ENCODE measurements around the gene ZNF365. TPM values are rescaled to one million over a fixed set of nuclear protein-coding genes. Genes with fewer than 3 reads are reported as not detected.

ZNF365 gene, protein sequence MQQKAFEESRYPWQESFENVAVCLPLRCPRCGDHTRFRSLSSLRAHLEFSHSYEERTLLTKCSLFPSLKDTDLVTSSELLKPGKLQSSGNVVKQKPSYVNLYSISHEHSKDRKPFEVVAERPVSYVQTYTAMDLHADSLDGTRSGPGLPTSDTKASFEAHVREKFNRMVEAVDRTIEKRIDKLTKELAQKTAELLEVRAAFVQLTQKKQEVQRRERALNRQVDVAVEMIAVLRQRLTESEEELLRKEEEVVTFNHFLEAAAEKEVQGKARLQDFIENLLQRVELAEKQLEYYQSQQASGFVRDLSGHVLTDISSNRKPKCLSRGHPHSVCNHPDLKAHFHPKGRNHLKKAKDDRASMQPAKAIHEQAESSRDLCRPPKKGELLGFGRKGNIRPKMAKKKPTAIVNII
- total RNA-seq (2011; cell fraction: chromatin; rRNA removed; ENCODE audit: low replicate concordance), result not detected in 2 replicates
- total RNA-seq (2011; cell fraction: nucleolus; rRNA removed), result not detected in 2 replicates
- total RNA-seq (2011; cell fraction: nucleoplasm; rRNA removed), result not detected in 2 replicates
- total RNA-seq (2014; rRNA removed) (not detected in 2 replicates), total RNA-seq (2014; rRNA removed; fragmentation: Illumina TruSeq; extraction: Trizol) (not detected in 2 replicates), total RNA-seq (2015; rRNA removed; fragmentation: Illumina TruSeq; extraction: Trizol) (not detected in 2 replicates), total RNA-seq (2021) (0.04 TPM in 1 of 2 replicates, not detected in the other), polyA plus RNA-seq (2011; rRNA removed) (not detected in 2 replicates), polyA plus RNA-seq (2014; fragmentation: Illumina TruSeq; extraction: Trizol) (not detected in 2 replicates), polyA plus RNA-seq (2014; fragmentation: Nextera tagmentation; extraction: Ambion mirVana) (under 1 TPM in 1 of 2 experiments, not detected in 1; 0.03 TPM), polyA plus RNA-seq (2014; rRNA removed) (not detected in 2 replicates), polyA minus RNA-seq (2011; rRNA and poly(A)+ RNA removed) (not detected in 2 replicates), Bru-seq, nascent RNA (percentile 13 among the genes with signal in this experiment), BruChase-seq, experiment 1, labeled RNA remaining after a 2-hour chase (not detected), BruChase-seq, experiment 2, labeled RNA remaining after a 6-hour chase (percentile 16 among the genes with signal in this experiment)
- polyA plus RNA-seq (2011; cell fraction: cytosol; rRNA removed), result not detected in 2 replicates
- polyA plus RNA-seq (2011; cell fraction: nucleus; rRNA removed), result not detected in 2 replicates
- polyA plus RNA-seq (2012), result 0.06 TPM in 1 of 2 replicates, not detected in the other
- not detected in 2 replicates for polyA minus RNA-seq (2011; cell fraction: cytosol; rRNA and poly(A)+ RNA removed)
- not detected in 2 replicates for polyA minus RNA-seq (2011; cell fraction: nucleus; rRNA and poly(A)+ RNA removed)
- long read RNA-seq, experiment 1, result 0 reads
- long read RNA-seq, experiment 2, result 0 reads
- long read RNA-seq, experiment 3, result 0 reads

DNA sequence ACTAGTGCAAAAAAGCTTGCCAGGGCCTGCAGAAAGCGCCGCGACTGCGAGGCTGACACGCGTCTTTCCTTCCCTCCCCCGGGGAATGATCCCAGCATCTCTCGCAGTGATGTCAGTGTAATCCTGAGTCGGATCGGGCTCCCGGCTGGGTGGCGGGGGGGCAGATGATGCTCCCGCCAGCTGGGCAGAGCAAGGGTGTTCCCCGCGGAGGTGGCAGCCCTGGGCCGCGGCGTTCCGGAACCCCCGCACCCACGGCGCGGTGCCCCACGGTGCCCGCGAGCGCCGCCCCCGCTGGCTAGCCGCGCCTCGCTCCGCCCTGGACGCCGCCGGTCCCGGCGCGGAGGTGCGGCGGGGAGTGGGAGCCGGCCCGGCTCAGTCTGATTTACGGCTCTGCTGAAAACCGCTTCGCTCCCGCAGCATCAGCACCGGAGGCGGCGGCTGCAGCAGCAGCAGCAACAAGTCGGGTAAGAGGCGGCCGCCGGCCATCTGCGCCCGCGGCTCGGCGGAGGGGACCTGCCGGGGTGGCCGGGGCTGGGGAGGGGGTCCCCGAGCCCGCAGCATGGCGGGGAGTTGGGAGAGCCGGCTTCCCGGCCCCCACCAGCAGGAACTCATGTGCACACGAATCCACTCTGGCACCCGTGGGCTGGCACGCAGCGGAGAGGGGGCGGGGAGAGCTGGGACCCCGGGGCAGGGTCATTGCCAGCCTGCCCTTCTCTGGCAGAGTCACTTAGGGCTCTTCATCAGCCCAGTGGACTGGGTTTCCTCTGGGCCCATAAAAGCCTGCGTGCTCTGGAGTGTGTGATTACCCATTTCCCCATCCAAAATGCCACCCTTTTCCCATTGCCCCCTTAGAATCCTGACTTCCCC lies at the start of gene ZNF365:
ZNF365 (plus strand) TSS at position 375 of the 867 bp plus-strand sequence. CDS start 1,825 bp downstream, outside the sequence.
- intact Hi-C loops (cut with micrococcal nuclease) (no loop called here), in situ Hi-C loops (cut with MboI) (no loop called here)
- ATAC-seq (no peak), DNase-seq (ENCODE audit: extremely low read depth in 1 of 4, low spot score in 3 of 4) (no peak), FAIRE-seq (no peak)
- WGBS (ENCODE audit: insufficient coverage, low coverage, missing lambda C conversion rate), result 6% methylated on average over 65 of the region's 73 CpGs
- POLR2A ChIA-PET, result interaction anchor here (0.7 kb wide), 1 partner anchor 24 kb away, joined by 3 read pairs; no protein-coding TSS in a partner anchor
- Histone ChIP-seq H3K27ac (ENCODE audit: extremely low read depth, low read depth, low read length) (no peak within 1 kb of the TSS), H3K9ac (ENCODE audit: insufficient read depth in 1 of 2, low read depth in 2 of 2, low read length in 2 of 2) (no peak within 1 kb of the TSS), H3K27me3 (ENCODE audit: control insufficient read depth in 2 of 2, insufficient read depth in 2 of 2, low read length in 2 of 2) (peaks cover 0 to 14% of the 10 kb centered on the region in 2 experiments; a peak in 4 of 5 replicates), H3K4me3 (no peak within 1 kb of the TSS), H3K4me2 (ENCODE audit: insufficient read depth, low read length) (no peak within 1 kb of the TSS), H3K9me1 (ENCODE audit: control insufficient read depth, insufficient read depth, low read length) (no peaks in the 10 kb centered on the region), H3K4me1 (replicated peaks in 1 of 2; ENCODE audit: control insufficient read depth in 2 of 2, insufficient read depth in 2 of 2, low read length in 2 of 2) (peaks cover 0 to 6% of the 10 kb centered on the region in 2 experiments; a peak in 1 of 5 replicates), H4K20me1 (replicated peaks; ENCODE audit: control insufficient read depth, insufficient read depth, low read length) (no peaks in the 10 kb centered on the region), H2AFZ (ENCODE audit: low read depth, low read length) (no peak within 1 kb of the TSS), H3K9me3 (replicated peaks; ENCODE audit: control insufficient read depth, insufficient read depth, low read depth, low read length) (no peaks in the 10 kb centered on the region), H3K79me2 (ENCODE audit: control insufficient read depth, insufficient read depth, low read length) (no peaks in the 10 kb centered on the region), H3K36me3 (ENCODE audit: control insufficient read depth, insufficient read depth, low read length) (no peaks in the 10 kb centered on the region)
- BruUV-seq (replicated peaks), result no TSS peak
- CTCF ChIA-PET (ENCODE audit: low intra/inter-chr PET ratio), result no interaction called here
- TF ChIP-seq, protein P1, sequence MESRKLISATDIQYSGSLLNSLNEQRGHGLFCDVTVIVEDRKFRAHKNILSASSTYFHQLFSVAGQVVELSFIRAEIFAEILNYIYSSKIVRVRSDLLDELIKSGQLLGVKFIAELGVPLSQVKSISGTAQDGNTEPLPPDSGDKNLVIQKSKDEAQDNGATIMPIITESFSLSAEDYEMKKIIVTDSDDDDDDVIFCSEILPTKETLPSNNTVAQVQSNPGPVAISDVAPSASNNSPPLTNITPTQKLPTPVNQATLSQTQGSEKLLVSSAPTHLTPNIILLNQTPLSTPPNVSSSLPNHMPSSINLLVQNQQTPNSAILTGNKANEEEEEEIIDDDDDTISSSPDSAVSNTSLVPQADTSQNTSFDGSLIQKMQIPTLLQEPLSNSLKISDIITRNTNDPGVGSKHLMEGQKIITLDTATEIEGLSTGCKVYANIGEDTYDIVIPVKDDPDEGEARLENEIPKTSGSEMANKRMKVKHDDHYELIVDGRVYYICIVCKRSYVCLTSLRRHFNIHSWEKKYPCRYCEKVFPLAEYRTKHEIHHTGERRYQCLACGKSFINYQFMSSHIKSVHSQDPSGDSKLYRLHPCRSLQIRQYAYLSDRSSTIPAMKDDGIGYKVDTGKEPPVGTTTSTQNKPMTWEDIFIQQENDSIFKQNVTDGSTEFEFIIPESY (CRISPR knock-in tag; IDR thresholded peaks at IDR 0.05), result no peak
